Measurements from ENCODE around the gene EFNA3. TPM values are rescaled to one million over a fixed set of nuclear protein-coding genes. Genes with fewer than 3 reads are reported as not detected.
A peak's percentile ranks its signal among the peaks of the same experiment; 100 is the strongest.

EFNA3 gene
- total and polyA plus RNA-seq, 9 of the 15 experiments (the other 6 are each of a cell fraction or from before 2014, with no cell fraction given): 0.59 to 7.9 (median 4.7) TPM

- TF ChIP-seq CTCF (IDR thresholded peaks at IDR 0.05 in 2 of 3, conservative IDR thresholded peaks at IDR 0.05 in 1 of 3; ENCODE audit: insufficient read depth in 2 of 3, low read depth in 1 of 3, low read length in 3 of 3) (peak; percentile 93 to 98 (median 97)), KDM1A (IDR thresholded peaks at IDR 0.05) (no peak), DNMT1 (IDR thresholded peaks at IDR 0.05) (no peak), SMAD3 (CRISPR knock-in tag; conservative IDR thresholded peaks at IDR 0.05) (no peak), NFRKB (IDR thresholded peaks at IDR 0.05; ENCODE audit: low read depth) (no peak), ZNF696 (CRISPR knock-in tag; conservative IDR thresholded peaks at IDR 0.05) (no peak), SOX6 (IDR thresholded peaks at IDR 0.05) (peak; percentile 26; the same call in 1 of the 2 replicates), ZNF398 (CRISPR knock-in tag; IDR thresholded peaks at IDR 0.05) (no peak), ZKSCAN1 (IDR thresholded peaks at IDR 0.05; ENCODE audit: low read depth, low read length) (peak; percentile 40; the same call in 1 of the 2 replicates), POU5F1 (IDR thresholded peaks at IDR 0.05; ENCODE audit: borderline replicate concordance, low read depth, low read length, partially characterized antibody) (no peak), ESRRA (IDR thresholded peaks at IDR 0.05; ENCODE audit: borderline replicate concordance, low read depth) (peak; percentile 65; the same call in 1 of the 2 replicates), ZNF184 (CRISPR knock-in tag; IDR thresholded peaks at IDR 0.05) (no peak), ZFX (CRISPR knock-in tag; IDR thresholded peaks at IDR 0.05) (no peak), ZNF449 (CRISPR knock-in tag; IDR thresholded peaks at IDR 0.05) (no peak), ZNF311 (CRISPR knock-in tag; IDR thresholded peaks at IDR 0.05) (no peak), RAD21 (CRISPR knock-in tag; conservative IDR thresholded peaks at IDR 0.05 in 1 of 2, IDR thresholded peaks at IDR 0.05 in 1 of 2) (peak; percentile 78 to 85), PHB (CRISPR knock-in tag; IDR thresholded peaks at IDR 0.05) (no peak), GABPB1 (CRISPR knock-in tag; IDR thresholded peaks at IDR 0.05) (0 out of 2 replicates have a peak, but pooled peaks have one; percentile 59), KAT2B (IDR thresholded peaks at IDR 0.05; ENCODE audit: low read depth, low read length) (no peak), MCM5 (IDR thresholded peaks at IDR 0.05; ENCODE audit: low read depth) (no peak), ZNF175 (CRISPR knock-in tag; IDR thresholded peaks at IDR 0.05; ENCODE audit: low read depth) (no peak), RBFOX2 (IDR thresholded peaks at IDR 0.05; ENCODE audit: low read depth, low read length) (0 out of 2 replicates have a peak, but pooled peaks have one; percentile 26), RBM25 (IDR thresholded peaks at IDR 0.05; ENCODE audit: low read depth, low read length, severe bottlenecking) (no peak), ZNF282 (CRISPR knock-in tag; IDR thresholded peaks at IDR 0.05) (no peak)
Observed at GRCh38 chr1:155091071-155092051, 12.7 kb downstream of the EFNA3 start (continued).
